Activated CD4-positive, alpha-beta T cell treated with anti-CD3 and anti-CD28 coated beads, Interleukin-2, amount 50 U/mL, for 4 hours (primary cell): ENCODE results near the gene DIPK2B.

Experiments used
- DNase-seq, 2 experiments: peaks; one replicate each; pipeline ENCODE4 v3.0.0-alpha.2; 2020

The DIPK2B gene, protein sequence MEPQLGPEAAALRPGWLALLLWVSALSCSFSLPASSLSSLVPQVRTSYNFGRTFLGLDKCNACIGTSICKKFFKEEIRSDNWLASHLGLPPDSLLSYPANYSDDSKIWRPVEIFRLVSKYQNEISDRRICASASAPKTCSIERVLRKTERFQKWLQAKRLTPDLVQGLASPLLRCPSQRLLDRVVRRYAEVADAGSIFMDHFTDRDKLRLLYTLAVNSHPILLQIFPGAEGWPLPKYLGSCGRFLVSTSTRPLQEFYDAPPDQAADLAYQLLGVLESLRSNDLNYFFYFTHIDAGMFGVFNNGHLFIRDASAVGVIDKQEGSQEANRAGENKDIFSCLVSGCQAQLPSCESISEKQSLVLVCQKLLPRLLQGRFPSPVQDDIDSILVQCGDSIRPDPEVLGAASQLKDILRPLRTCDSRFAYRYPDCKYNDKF

DNA sequence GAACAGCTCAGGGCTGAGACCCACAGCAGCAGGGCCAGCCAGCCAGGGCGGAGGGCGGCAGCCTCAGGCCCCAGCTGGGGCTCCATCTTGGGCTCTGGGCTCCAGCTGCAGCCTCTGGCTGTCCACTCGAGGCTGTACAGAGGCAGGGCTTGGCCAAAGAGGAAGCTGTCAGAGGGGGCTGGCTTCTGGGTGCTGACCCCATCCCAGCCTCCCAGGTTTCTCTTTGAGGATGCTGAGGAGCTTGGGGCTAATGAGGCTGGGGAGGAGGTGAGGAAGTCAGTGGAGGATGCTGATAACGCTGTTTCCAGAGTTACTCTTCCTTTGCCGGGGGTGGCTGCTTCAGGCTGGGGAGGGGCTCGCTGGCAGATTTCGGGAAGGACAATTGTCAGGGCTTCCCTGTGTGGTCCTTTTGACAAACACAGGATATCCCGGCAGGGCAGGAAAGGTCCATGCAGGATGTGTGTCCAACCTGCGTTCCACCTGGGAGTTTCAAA lies at the start of gene DIPK2B:
Gene DIPK2B (minus strand): TSS at position 136 of the 494 bp plus-strand sequence. CDS start 50 bp downstream, at position 86.
- no peak for DNase-seq

DNA sequence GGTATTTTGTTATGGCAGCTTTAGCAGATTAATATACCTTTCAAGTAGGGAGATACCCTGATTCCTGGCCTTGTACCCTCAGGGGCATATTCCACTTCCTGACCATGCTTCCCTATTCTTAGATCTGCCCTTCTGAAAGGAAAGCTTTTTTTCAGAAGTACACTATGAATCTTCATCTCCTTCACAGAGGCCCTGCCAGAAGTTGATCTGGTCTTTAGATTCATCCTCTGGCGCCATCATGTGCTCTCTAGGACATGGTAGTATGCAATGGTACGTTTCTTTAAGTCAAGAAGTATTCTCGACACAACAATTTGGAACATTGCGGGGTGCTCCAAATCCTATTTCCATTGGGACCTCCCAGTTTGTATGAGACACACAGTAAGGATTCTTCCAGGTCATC lies 39.6 kb upstream of the DIPK2B start:
- no peak for DNase-seq

DNA sequence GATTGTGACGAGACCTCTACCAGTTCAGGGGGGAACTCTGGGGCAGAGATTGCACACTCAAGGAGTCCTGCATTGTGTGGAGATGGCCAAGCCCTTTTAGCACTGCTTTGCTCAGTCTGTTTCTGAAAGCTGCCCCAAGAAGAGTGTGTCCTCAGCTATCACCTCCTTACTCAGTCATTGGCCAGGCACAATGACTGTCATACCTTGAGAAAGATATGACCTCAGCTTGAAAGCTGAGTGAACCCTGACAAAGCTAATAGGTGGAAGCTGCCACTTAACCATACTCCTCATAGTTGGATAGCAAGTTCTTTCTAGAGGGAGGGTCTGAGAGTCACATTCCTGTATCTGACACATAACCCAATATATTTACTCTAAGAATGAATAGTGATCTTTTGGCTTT lies 37.8 kb upstream of the DIPK2B start:
- no peak for DNase-seq

DNA sequence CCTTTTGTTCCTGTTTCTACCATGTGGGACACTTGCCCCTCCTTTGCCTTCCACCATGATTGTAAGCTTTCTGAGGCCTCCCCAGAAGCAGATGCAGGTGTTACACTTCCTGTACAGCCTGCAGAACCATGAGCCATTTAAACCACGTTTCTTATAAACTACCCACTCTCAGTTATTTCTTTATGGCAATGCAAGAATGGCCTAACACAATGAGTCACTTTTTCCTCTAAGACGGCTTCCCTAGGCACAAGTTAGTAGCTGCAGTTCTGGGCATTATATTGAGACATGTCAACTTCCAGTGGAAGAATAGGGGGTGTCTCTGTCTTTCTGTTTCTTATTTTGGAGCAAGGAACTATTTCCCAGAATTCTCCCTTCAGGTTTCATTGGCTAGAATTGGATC lies 32.9 kb upstream of the DIPK2B start:
- DNase-seq: no peak

DNA sequence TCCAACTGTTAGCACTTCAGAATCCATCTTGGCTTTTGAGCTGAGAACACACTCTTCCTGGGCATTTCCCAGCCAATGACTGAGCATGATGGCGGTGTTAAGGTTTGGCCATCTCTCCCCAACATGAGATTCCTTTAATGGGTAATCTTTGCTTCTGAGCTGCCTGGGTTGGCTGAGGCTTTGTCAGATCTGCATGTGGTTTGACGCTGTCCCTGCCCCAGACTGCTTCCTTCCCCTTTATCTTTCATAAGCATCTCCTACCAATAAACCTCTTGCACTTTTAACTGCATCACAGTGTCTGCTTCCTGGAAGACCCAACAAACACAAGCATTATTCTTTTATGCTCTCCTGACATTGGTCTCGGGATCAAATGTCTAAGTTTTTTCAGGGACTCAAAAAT lies 31.5 kb upstream of the DIPK2B start:
- no peak for DNase-seq

DNA sequence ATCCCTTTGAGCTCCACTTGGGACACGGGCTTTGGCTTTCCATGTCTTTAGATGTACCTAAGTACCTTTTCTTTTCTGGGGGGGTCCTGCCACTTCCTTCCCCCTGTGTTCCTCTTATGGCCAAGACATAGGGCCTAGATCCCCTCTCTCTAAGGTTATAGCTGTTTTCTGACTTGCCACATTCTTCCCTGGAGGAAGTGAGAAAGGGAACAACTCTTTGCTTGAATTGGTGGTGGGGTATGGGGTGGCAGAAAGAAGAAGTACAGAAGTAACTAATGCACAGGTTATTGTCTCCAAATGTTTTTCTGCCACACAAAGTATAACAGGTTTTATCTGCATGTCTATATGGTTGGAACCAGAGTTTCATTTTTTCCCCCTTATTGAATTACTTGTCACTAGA lies 29.7 kb upstream of the DIPK2B start:
- no peak for DNase-seq

DNA sequence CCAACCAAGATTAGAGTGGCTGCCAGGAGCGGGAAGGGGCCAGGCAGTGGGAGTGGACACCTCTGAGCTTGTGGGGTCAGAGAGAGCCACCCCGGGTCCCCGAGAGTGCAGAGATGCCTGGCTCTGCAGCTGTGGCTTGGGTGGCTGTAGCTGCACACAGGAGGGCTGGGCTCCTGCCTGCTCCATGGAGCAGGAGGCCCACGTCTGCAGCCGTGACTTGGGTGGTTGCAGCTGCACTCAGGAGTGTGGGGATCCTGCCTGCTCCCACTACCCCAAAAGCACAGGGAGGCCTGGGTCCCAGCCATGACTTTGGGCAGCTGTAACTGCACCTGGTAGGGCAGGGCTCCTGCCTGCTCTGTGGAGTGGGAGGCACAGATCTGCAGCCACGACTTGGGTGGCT lies 28.7 kb upstream of the DIPK2B start:
- no peak for DNase-seq

DNA sequence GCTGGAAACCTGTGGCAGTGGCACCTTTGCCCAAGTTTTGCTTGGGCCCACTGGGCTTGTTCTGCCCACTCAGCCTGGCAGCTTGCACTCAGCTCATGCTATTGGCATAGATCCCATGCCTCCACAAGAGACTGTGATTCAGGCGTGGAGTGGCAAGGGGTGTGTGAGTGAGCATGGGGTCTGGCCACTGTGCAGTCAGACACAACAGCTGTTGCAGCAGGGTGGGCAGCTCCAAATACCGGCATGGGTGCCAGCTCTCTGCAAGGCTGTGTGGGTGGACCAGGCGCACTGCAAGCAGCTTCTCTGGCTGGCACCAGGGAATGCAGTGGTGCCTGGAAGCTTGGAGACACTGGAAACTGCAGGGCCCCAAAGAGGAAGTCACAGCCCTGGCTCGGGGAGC lies 27.4 kb upstream of the DIPK2B start:
- no peak for DNase-seq

DNA sequence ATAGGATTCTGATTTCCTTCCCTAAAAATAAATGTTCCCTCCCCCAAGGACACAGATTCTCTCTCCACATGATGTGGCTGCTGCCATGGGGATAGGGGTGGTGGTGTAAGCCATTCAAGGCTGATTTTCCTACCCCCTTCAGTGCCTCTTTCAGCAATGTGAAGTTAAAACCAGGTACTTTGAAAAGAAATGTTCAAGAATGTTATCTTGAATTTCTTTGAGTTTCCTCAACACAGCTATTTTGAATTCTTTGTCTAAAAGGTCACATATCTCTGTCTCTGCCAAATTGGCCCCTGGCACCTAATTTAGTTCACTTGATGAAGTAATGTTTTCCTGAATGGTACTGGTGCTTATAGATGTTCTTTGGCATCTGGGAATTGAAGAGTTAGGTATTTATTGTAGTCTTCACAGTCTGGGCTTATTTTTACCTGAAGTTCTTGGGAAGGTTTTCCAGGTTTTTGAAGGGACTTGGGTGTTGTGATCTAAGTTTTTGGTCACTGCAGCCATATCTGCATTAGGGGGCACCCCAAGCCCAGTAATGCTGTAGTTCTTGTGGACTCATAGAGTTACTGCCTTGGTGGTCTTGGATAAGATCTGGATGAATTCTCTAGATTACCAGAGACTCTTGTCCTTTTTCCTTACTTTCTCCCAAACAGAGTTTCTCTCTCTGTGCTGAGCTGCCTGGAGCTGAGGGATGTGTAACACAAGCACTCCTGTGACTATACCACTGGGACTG lies 7.6 kb upstream of the DIPK2B start:
- DNase-seq: no peak

DNA sequence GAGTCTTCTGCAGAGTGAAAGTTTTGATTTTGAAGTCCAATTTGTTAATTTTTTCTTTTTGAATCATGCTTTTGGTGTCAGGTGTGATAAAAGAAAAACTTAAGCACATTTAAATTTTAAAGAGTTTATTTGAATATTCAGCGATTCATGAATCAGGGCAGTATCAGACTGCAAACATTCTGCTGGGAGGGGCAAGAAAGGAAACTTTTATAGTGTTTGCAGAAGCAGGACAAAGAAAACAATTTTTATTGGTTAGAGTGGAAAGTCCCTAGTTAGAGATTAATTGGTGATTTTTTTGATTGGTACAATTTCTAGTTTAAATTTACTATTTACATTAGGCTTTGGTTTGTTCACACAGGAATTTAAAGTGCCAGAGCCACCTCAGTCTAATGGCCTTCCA lies 1.5 kb upstream of the DIPK2B start:
- no peak for DNase-seq

DNA sequence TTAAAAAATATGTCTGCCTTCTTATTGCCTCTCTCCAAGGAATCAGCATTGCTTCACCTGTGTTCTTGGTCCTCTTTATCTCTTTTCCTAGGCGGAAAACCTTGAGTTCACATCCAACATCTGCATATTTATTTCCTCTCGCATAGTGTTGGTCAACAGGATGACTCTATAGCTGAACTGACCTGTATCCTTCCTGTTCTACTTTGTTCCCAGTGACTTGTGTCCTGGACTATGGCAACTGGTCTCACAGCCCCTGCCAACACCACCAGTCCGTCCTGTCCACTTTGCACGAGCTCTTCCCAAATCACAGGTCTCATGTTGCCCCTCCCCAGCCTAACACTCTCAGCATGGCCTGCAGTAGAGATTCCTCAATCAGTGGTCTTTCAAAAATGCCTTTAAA lies 2.0 kb downstream of the DIPK2B start:
- no peak for DNase-seq

DNA sequence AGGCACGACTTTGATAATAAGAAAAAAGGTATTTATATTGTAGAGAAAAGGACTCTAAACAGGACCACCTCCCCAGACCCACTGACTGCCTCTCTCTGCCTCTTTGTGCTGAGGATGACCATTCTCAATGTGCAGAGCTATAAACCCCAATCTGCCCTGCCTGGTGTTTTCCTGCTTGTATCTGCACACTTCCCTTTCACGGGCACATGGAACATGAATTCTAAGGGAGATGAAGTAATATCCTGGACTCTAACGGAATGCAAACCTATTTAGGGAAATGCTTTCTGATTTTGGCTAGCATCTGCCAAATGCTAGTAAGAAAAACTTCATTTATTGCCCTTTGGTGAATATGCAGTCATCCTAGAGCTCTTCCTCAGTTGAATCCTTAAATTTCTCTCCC lies 2.4 kb downstream of the DIPK2B start:
- no peak for DNase-seq

DNA sequence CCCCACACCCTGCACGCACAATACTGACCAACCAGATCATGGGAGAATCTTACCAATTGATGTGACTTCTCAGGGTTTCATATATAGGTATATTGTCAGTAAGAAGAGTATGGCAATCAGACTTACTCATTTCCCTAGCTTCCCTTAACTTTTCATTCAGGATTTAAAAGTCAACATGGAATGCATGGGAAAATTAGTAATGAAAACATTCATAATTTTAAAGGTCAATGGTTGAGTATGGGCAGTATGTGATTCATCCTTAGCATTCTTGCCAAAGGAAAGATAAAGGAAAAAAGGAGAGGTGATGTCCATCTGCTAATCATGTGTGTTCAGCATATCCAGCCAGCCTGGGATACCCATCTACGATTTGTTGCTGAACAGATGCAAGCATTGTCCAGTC lies 4.0 kb downstream of the DIPK2B start:
- DNase-seq: no peak

DNA sequence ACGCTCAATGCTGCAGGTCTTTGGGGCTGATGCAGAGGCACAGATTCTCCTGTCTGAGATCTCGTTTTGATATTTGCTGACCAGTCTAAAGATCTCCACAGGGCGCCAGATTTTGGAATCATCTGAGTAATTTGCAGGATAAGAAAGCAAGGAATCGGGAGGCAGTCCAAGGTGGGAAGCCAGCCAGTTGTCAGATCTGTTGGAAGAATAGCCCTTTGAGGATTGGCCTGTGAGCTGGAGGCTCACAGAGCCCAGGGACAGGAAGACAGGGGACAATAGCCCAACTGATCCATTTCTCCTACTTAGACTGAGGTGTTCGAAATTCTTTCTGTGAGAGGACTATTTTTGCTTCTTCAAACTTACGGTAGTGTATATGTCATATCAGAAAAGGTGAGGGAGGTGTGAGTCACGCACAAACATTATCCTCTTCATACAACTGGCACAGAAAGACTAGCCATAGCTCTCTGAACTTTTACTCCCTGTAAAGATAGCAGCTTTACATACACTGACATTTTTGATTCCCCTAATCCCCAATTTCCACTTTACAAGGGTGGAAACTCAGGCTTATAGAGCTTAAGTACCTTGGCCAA lies 8.8 kb downstream of the DIPK2B start:
- no peak for DNase-seq

DNA sequence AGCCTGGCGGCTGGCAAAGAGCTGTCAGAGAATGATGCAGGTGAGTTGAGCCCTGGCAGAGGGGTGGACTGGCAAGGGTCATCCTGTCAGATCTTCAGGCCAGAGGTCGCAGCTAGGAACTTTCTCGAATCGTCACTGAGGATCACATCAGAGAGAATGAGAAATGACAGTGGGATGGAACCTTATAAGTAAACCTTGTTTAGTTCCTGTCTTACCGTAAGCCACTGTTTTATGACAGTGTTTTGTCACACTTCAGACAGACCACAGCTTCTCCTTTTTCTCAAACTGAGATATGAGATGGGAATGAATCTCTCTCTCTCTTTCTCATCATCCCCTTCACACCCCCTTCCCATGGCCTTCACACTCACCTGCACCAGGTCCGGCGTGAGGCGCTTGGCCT lies 9.3 kb downstream of the DIPK2B start:
- no peak for DNase-seq

DNA sequence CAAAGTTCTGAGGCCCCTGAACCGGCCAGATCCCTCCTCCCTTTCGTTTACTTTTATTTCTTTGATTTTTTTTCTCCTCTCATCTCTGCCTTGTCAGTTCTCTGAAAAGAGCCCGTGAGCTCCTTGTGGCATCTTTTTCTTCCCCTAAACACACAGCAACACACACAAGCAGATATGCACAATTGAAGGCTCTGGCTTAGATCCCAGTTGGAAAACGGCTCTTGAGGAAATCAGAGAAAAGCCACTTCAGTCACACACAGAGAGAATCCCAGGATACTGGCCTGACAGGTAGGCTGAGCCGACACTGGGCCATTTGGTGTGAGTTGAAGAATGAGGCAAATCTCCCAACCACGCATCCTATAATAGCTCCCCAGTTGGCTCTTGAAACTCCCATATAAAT lies 12.9 kb downstream of the DIPK2B start:
- DNase-seq: no peak

DNA sequence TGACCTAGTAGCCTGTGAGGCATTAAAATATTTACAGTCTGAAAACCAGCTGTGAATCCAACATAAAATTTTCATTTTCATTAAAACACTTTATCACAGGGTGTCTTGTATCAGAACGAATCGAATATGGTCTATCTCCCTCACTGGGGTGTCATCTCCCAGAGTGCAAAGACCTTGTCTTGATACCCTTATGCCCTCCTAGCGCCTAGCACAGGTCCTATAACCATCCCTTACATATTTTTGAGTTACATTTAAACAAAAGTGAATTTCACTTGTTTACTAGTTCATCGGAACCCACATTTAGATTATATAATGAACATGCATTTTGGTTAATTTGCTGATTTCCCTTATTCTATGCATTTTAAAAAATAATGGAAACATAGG lies 14.0 kb downstream of the DIPK2B start:
- DNase-seq: no peak

DNA sequence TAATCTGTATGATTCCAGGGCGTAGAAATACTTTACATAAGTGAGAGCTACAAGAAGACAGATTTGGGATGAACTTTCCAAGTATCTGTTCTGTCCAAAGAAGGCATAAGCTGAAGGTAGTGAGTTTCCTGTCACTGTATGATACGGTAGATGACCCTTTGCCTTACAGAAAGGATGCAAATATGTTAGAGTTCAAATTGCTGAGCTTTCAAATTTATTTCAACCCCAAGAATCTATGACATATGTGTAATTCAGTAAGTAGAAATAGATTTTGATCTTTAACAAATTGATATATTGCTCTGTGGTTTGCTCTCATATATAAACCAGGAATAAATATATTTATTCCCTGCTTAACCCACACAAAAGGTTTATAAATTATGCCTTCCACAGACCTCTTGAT lies 16.5 kb downstream of the DIPK2B start:
- no peak for DNase-seq

DNA sequence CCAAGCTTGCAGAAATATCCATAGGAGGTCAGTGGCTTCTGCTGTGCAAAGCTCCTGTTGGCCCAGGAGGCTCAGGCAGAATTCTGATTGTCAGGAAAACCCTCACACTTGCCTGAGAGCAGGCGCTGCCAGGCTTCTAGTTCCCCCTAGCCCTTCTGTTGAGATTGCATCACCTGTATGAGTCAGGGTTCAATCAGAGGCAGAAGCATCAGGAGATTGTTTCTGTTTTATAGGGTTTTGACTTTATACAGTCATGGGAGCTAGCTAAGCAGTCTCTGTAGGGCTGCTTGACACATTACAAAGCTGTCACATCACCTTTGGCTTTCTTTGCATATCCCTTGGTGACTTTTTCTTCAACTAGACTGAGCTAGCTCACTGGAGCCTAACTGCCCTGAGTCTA lies 27.8 kb downstream of the DIPK2B start:
- no peak for DNase-seq

DNA sequence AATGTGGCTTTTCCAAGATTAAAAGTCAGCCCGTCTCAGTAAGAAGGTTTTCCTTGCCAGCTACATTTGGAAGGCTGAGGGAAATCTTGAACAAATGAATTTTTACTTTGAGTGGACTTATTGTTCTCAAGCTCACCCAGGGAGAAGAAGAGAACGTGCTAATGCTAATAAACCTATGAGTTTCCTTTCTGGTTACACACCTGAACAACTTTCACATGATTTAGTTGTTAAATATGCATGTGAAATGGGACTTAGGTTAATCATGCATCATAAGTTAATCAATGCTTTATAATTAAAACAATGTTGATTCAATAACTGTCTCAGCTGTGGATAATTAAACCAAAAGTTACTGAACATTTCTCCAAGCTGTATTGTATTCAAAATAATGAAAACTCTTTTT lies 33.9 kb downstream of the DIPK2B start:
- no peak for DNase-seq

DNA sequence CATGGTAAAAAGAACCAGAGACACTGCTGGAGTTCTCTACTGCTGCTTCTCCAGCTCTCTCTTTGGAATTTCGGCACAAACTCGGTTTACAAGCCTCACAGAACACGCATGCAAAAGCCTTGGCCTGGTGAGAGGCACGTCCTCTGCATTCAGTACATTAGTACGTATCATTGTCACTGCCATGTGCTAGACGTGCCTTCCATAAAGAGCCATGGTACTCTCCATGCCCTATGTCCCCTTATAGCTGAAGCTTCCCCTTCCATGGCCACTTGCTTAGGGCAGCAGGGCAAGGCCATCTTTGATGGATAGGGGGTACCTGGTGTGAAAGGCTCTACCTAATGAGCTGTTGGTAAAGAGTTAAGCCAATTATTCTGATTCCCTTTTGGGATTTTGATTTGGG lies 35.0 kb downstream of the DIPK2B start:
- no peak for DNase-seq

DNA sequence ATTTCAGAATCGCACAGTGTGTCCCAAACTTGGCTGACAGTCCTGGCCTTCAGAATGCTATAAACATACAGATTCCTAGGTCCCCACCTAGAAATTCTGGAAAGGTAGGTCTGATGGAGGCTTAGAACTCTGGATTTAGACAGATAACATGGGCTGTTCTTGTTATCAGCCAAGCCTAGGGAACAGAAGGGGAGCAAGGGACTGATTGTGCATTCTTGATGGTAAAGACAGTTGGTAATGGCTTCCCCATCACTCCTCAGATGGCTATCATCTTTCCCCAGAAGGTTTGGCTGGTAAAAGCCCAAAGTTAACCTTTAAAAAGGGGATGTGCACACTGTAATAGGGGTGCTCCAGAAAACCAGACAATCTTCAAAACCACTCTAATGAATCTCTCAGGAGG lies 35.7 kb downstream of the DIPK2B start:
- DNase-seq: no peak

DNA sequence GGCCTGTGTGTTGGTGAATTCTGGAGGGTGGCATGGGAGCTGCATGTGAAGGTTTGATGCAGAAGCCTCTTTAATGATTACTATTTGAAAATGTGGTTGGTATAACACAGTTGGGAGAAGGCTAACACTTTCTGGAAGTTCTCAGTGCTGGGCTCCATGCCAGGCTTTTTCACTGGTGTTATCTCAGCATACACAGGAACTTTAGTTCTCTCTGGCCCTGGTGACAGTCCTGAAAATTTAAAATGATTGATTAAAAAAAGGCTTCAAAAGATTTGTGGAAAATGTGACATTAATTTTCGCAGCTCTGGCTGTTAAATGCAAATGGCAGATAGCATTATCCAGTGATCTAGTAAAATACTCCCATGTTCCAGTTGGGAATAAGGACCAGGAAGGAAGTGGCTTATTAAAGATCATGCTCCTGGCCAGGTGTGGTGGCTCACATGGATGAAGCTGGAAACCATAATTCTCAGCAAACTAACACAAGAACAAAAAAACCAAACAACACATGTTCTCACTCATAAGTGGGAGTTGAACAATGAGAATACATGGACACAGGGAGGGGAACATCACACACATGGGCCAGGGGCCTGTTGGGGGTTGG lies 36.6 kb downstream of the DIPK2B start:
- DNase-seq: no peak

DNA sequence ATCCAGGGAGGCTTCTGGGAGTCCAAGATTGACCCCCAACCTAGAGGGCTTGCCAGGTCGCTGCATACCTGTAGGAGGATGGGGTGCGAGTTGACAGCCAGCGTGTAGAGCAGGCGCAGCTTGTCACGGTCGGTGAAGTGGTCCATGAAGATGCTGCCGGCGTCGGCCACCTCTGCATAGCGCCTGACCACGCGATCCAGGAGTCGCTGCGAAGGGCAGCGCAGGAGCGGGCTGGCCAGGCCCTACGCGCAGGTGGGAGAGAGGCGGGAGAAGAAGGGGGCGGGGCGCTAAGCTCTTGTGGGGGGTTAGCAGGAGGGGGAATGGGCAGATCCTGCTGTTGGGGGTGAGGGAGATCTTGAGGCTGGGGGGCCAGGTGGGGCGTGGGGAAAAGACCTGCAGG lies 43.0 kb downstream of the DIPK2B start:
- no peak for DNase-seq
